ENCODE data around the gene CLEC7A. TPM values are rescaled to one million over a fixed set of nuclear protein-coding genes. Genes with fewer than 3 reads are reported as not detected.

The CLEC7A gene
- total RNA-seq, 1 donor from 2014 or later, result 1.3 TPM

DNA sequence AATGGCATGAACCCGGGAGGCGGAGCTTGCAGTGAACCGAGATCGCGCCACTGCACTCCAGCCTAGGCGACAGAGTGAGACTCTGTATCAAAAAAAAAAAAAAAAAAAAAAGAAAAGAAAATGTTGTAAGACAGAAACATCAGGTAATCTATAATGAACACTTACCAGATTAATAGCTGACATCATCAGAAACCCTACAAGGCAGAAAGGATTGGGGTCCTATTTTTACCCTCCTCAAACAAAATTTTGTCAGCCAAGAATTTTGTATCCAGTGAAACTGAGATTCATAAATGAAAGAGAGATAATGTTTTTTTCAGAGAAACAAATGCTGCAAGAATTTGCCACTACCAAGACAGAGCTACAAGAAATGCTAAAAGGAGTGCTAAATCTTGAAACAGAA lies 45.3 kb downstream of the CLEC7A start:
- Histone ChIP-seq H3K27ac (replicated peaks) (no peak overlapping the region), H3K4me3 (no peak overlapping the region), H3K36me3 (peaks cover 5% of the 10 kb centered on the region), H3K9me3 (replicated peaks) (peaks cover 17% of the 10 kb centered on the region), H3K27me3 (ENCODE audit: low read depth) (no peaks in the 10 kb centered on the region), H3K4me1 (no peaks in the 10 kb centered on the region)
- TF ChIP-seq, protein P1, sequence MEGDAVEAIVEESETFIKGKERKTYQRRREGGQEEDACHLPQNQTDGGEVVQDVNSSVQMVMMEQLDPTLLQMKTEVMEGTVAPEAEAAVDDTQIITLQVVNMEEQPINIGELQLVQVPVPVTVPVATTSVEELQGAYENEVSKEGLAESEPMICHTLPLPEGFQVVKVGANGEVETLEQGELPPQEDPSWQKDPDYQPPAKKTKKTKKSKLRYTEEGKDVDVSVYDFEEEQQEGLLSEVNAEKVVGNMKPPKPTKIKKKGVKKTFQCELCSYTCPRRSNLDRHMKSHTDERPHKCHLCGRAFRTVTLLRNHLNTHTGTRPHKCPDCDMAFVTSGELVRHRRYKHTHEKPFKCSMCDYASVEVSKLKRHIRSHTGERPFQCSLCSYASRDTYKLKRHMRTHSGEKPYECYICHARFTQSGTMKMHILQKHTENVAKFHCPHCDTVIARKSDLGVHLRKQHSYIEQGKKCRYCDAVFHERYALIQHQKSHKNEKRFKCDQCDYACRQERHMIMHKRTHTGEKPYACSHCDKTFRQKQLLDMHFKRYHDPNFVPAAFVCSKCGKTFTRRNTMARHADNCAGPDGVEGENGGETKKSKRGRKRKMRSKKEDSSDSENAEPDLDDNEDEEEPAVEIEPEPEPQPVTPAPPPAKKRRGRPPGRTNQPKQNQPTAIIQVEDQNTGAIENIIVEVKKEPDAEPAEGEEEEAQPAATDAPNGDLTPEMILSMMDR (IDR thresholded peaks at IDR 0.05; ENCODE audit: borderline replicate concordance), result no peak
- intact Hi-C loops (cut with micrococcal nuclease), result no loop called here
- DNase-seq, result no peak

DNA sequence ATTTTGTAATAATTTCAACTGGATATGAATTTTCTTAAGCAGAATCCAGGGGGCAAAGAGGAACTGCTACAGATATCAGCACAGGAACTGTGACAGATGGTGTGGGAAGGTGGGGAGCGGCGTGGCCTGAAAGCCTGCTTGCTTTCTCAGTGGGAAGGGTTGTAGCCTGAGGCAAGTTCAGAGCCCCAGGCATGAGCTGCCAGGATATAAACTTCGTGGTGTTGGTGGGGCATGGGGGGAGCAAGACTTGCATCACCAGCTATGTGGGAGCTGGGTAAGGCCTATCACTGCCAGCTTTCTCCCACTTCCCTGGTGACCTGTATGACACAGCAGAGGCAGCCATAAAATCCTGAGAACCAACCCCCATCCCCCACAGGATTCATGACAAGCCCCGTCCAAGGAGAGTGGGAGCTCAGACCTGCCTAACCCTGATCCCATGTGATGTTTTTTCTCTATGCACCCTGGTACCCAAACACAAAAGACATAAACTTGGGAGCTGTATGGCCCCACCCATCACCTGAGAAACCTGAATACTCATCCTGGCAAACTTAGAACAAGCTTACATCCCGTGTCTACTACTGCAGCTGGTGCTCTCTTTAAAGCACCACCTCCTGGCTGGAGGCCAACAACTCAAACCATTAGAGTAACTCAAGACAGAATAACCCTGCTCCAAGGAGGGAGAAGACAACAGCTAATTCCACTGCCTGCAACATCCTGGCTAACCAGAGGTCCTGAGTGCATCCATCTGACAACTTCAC lies 47.7 kb downstream of the CLEC7A start:
- no peak overlapping the region for H3K4me3 ChIP-seq

DNA sequence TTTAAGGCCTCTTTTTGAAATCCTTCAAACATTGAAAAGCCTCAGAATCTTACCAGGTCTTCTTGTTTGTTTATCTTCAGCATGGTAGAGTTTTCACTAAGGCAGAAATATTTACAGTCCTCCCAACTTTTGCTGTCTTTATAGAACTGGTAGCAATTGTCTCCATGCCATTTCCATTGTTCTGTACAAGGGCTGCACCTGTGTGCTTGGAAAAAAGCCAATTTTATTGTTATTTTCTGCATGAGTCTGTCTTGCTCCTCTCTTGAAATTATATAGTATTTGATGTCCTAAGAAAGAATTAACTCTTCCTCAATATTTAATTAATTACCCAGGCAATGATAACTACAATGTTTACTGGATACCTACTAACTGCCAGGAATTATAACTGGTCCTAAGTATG lies 54.5 kb downstream of the CLEC7A start:
- Histone ChIP-seq H3K9me3 (replicated peaks) (no peaks in the 10 kb centered on the region), H3K4me3 (no peak overlapping the region), H3K27me3 (ENCODE audit: low read depth) (no peaks in the 10 kb centered on the region), H3K36me3 (peaks cover 22% of the 10 kb centered on the region), H3K27ac (replicated peaks) (no peak overlapping the region), H3K4me1 (no peaks in the 10 kb centered on the region)
- intact Hi-C loops (cut with micrococcal nuclease), result no loop called here
- no peak for DNase-seq
- TF ChIP-seq, protein P1 (IDR thresholded peaks at IDR 0.05; ENCODE audit: borderline replicate concordance), result no peak

More for the DNA sequence above, 47.7 kb downstream of the CLEC7A start:
- Histone ChIP-seq H3K9me3 (replicated peaks) (peaks cover 17% of the 10 kb centered on the region), H3K27me3 (ENCODE audit: low read depth) (no peaks in the 10 kb centered on the region), H3K4me1 (no peaks in the 10 kb centered on the region), H3K36me3 (peaks cover 6% of the 10 kb centered on the region), H3K27ac (replicated peaks) (no peak overlapping the region)
- intact Hi-C loops (cut with micrococcal nuclease), result no loop called here
- TF ChIP-seq, protein P1 (IDR thresholded peaks at IDR 0.05; ENCODE audit: borderline replicate concordance), result no peak
- no peak for DNase-seq

DNA sequence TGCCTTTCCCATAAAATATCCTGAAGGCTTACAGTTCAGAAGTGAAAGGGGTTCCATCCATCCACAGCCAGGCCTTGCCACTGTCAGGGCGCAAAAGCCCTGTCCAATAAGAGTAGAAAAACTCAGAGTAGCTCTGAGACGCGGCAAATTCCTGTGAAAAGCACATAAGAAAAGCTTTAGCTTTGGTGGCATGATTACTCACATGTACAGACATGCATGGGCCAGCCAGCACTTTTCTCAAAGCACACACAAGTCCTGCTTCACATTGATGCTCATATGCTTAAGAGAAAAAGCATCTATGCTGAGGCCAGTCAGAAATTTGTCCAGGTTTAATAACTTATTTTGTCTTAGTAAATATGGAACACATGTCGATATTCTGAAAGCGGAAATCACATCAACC lies 56.7 kb downstream of the CLEC7A start:
- intact Hi-C loops (cut with micrococcal nuclease), result no loop called here
- Histone ChIP-seq H3K27me3 (ENCODE audit: low read depth) (no peaks in the 10 kb centered on the region), H3K4me3 (no peak overlapping the region), H3K4me1 (peaks cover 18% of the 10 kb centered on the region), H3K9me3 (replicated peaks) (no peaks in the 10 kb centered on the region), H3K36me3 (peaks cover 18% of the 10 kb centered on the region), H3K27ac (replicated peaks) (no peak overlapping the region)
- TF ChIP-seq, protein P1 (IDR thresholded peaks at IDR 0.05; ENCODE audit: borderline replicate concordance), result no peak
- DNase-seq, result no peak

DNA sequence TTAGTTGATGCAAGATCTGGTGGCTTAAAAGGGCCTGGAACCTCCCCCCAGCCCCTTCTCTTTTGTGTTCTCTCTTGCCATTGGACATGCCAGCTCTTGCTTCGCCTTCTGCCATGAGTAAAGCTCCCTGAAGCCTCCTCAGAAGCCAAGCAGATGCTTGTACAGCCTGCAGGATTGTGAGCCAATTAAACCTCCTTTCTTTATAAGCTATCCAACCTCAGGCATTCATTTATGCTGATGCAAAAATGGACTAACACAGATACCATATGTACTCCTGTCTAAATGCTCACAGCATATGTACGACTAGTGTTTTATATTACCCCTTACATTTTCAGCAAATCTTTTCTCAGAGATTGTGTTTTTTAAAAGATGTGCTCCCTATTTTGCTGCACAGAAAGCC lies 57.9 kb downstream of the CLEC7A start:
- Histone ChIP-seq H3K4me3 (no peak overlapping the region), H3K27me3 (ENCODE audit: low read depth) (no peaks in the 10 kb centered on the region), H3K4me1 (peaks cover 24% of the 10 kb centered on the region), H3K27ac (replicated peaks) (no peak overlapping the region), H3K9me3 (replicated peaks) (no peaks in the 10 kb centered on the region), H3K36me3 (peaks cover 18% of the 10 kb centered on the region)
- no peak for DNase-seq
- intact Hi-C loops (cut with micrococcal nuclease), result no loop called here
- TF ChIP-seq, protein P1 (IDR thresholded peaks at IDR 0.05; ENCODE audit: borderline replicate concordance), result no peak

All from left ventricle myocardium inferior (tissue), 1 donor.